IMR-90 (cell line): Measurements from ENCODE around the gene RTL1. TPM values are rescaled to one million over a fixed set of nuclear protein-coding genes. Genes with fewer than 3 reads are reported as not detected.
A peak's percentile ranks its signal among the peaks of the same experiment; 100 is the strongest.

Experiments used
- ATAC-seq: fragments of 200-7000 bp; cut with Tn5 transposase; 2 replicates; pipeline ENCODE4 v1.9.1; 2020; ENCODE audit warnings: low read depth, mild to moderate bottlenecking, moderate library complexity
- BruUV-seq: library from RNA; stranded (reverse); fragments of 400-500 nt; replicated peaks from 2 replicates; lab custom pipeline; 2021; lab: Mats Ljungman, UMichigan
- CTCF ChIA-PET: fragments of 300-600 bp; formaldehyde crosslinking; extraction: SDS; loops from one replicate; lab custom pipeline; 2021; ENCODE audit warnings: antibody characterized with exemption; lab: Yijun Ruan, JAX
- POLR2A ChIA-PET: fragments of 300-600 bp; sonication (Branson Sonifier 250); formaldehyde crosslinking; loops from one replicate; lab custom pipeline; 2022; ENCODE audit warnings: antibody characterized with exemption; ENCODE audit not compliant: unreplicated experiment; lab: Charles Lee
- DNase-seq: peaks from one replicate; pipeline ENCODE4 v3.0.0; 2013
- H2AFZ ChIP-seq: replicated peaks from 2 replicates; pipeline ENCODE3; 2013; ENCODE audit warnings: low read length, mild to moderate bottlenecking; ENCODE audit not compliant: poor library complexity
- H2AK5ac ChIP-seq: 2 replicates; pipeline ENCODE4 v1.6.1; 2013; ENCODE audit warnings: low read depth, low read length, inconsistent platforms
- H2AK9ac ChIP-seq: replicated peaks from 2 replicates; pipeline ENCODE3; 2013; ENCODE audit warnings: mild to moderate bottlenecking, low read depth, low read length, moderate library complexity; ENCODE audit not compliant: poor library complexity
- H2BK120ac ChIP-seq: 2 replicates; pipeline ENCODE4 v1.6.1; 2013; ENCODE audit warnings: low read depth, low read length, inconsistent platforms
- H2BK15ac ChIP-seq: 3 replicates; pipeline ENCODE4 v1.6.1; 2013; ENCODE audit warnings: low read depth, low read length, inconsistent platforms
- H2BK20ac ChIP-seq: 2 replicates; pipeline ENCODE4 v1.6.1; 2013; ENCODE audit warnings: low read depth, mild to moderate bottlenecking, inconsistent platforms, low read length, moderate library complexity
- H2BK5ac ChIP-seq: 2 replicates; pipeline ENCODE4 v1.6.1; 2013; ENCODE audit warnings: mild to moderate bottlenecking, low read depth, low read length, inconsistent platforms; ENCODE audit not compliant: poor library complexity, severe bottlenecking
- H3K14ac ChIP-seq: replicated peaks from 2 replicates; pipeline ENCODE4 v1.6.1; 2013; ENCODE audit warnings: low read depth, low read length, inconsistent platforms
- H3K18ac ChIP-seq: 2 replicates; pipeline ENCODE4 v1.6.1; 2013; ENCODE audit warnings: low read depth, low read length, control low read depth
- H3K23ac ChIP-seq: 2 replicates; pipeline ENCODE4 v1.6.1; 2013; ENCODE audit warnings: low read depth, low read length, inconsistent platforms
- H3K27ac ChIP-seq: 2 replicates; pipeline ENCODE4 v1.5.1; 2013; ENCODE audit warnings: mild to moderate bottlenecking, control low read depth, low read length; ENCODE audit not compliant: insufficient read depth
- H3K27me3 ChIP-seq: 2 replicates; pipeline ENCODE4 v1.6.1; 2013; ENCODE audit warnings: low read length; ENCODE audit not compliant: control insufficient read depth, insufficient read depth
- H3K36me3 ChIP-seq: 2 replicates; pipeline ENCODE4 v1.6.1; 2013; ENCODE audit warnings: low read length, mixed read lengths; ENCODE audit not compliant: control insufficient read depth, insufficient read depth
- H3K4ac ChIP-seq: 2 replicates; pipeline ENCODE4 v1.6.1; 2013; ENCODE audit warnings: low read depth, low read length, inconsistent platforms
- H3K4me1 ChIP-seq: 2 replicates; pipeline ENCODE4 v1.6.1; 2013; ENCODE audit warnings: low read length, mixed read lengths; ENCODE audit not compliant: control insufficient read depth, insufficient read depth
- H3K4me2 ChIP-seq: 2 replicates; pipeline ENCODE4 v1.6.1; 2013; ENCODE audit warnings: low read depth, mild to moderate bottlenecking, control low read depth, low read length, moderate library complexity
- H3K4me3 ChIP-seq: 2 replicates; pipeline ENCODE4 v1.5.1; 2013; ENCODE audit warnings: low read depth, mild to moderate bottlenecking, control low read depth, low read length, moderate library complexity; ENCODE audit not compliant: insufficient read depth
- H3K56ac ChIP-seq: 2 replicates; pipeline ENCODE4 v1.6.1; 2013; ENCODE audit warnings: low read length, inconsistent platforms; ENCODE audit not compliant: insufficient read depth; ENCODE audit errors: extremely low read depth
- H3K79me1 ChIP-seq, 2 experiments: 2 replicates each; pipeline ENCODE4 v1.6.1; 2013; ENCODE audit warnings: low read length in 2 of 2, inconsistent platforms in 1 of 2, low read depth in 1 of 2
- H3K9ac ChIP-seq: 2 replicates; pipeline ENCODE4 v1.6.1; 2013; ENCODE audit warnings: low read depth, low read length, control low read depth
- H3K9me1 ChIP-seq: 2 replicates; pipeline ENCODE4 v1.6.1; 2013; ENCODE audit warnings: low read length, inconsistent platforms; ENCODE audit not compliant: insufficient read depth
- H3K9me3 ChIP-seq: 2 replicates; pipeline ENCODE4 v1.6.1; 2013; ENCODE audit warnings: low read length; ENCODE audit not compliant: control insufficient read depth, insufficient read depth
- H4K20me1 ChIP-seq: 2 replicates; pipeline ENCODE4 v1.6.1; 2013; ENCODE audit warnings: low read length, inconsistent platforms; ENCODE audit not compliant: insufficient read depth
- H4K5ac ChIP-seq: 2 replicates; pipeline ENCODE4 v1.6.1; 2013; ENCODE audit warnings: mild to moderate bottlenecking, low read depth, low read length, control low read depth
- H4K8ac ChIP-seq, 2 experiments: 2 replicates each; pipeline ENCODE4 v1.6.1; 2013; ENCODE audit warnings: low read depth in 2 of 2, low read length in 2 of 2, control low read depth in 1 of 2, inconsistent platforms in 1 of 2
- H4K91ac ChIP-seq: 2 replicates; pipeline ENCODE4 v1.6.1; 2013; ENCODE audit warnings: low read depth, low read length, inconsistent platforms; ENCODE audit not compliant: insufficient read depth
- FOS ChIP-seq: fragments of 150-350 bp; IDR thresholded peaks from 2 replicates; pipeline ENCODE4 v1.6.1; 2016; ENCODE audit warnings: low read depth, low read length
- MAFK ChIP-seq: IDR thresholded peaks from 2 replicates; pipeline ENCODE4 v1.6.1; 2012; ENCODE audit warnings: low read depth, low read length, improper control_type of control experiment
- MAZ ChIP-seq: IDR thresholded peaks from 2 replicates; pipeline ENCODE4 v1.6.1; 2012; ENCODE audit warnings: low read depth, mild to moderate bottlenecking, low read length, improper control_type of control experiment, moderate library complexity, borderline replicate concordance
- WGBS, 2 experiments: methylation state at CpG; one replicate each; pipeline versions ENCODE4 v1.1.5 to v1.1.7; 2013; ENCODE audit warnings: missing lambda C conversion rate in 2 of 2; ENCODE audit not compliant: insufficient read length in 1 of 2; ENCODE audit errors: extremely low coverage in 2 of 2; 5-methylcytosine and 5-hydroxymethylcytosine counted together
- dilution Hi-C: fragments of 300-500 bp; cut with HindIII; formaldehyde crosslinking; loops from one replicate; pipeline ENCODE4 v1.14.3; 2018; ENCODE audit warnings: low sequenced_read_pairs; ENCODE audit not compliant: unreplicated experiment
- in situ Hi-C: fragments of 300-500 bp; cut with MboI; formaldehyde crosslinking; loops from 3 replicates; pipeline ENCODE4 v1.14.3; 2019; ENCODE audit warnings: low sequenced_read_pairs, inconsistent platforms, mixed read lengths
- intact Hi-C: fragments of 100-400 bp; cut with micrococcal nuclease; formaldehyde crosslinking; loops from 2 replicates; pipeline ENCODE4 v1.10.0; 2022
- polyA plus RNA-seq, 3 experiments: library from polyadenylated mRNA; depleted of rRNA; stranded (reverse); fragments of >200 nt; gene quantifications; 2 replicates each; pipeline ENCODE4 v1.2.3, GENCODE V29; 2012; ENCODE audit warnings: low replicate concordance in 1 of 3
- total RNA-seq: library from RNA; depleted of rRNA; stranded (reverse); fragments of >200 nt; gene quantifications from 2 replicates; pipeline ENCODE4 v1.2.3, GENCODE V29; 2012

Gene RTL1
- total and polyA plus RNA-seq, 2 of the 4 experiments (the other 2 are of a cell fraction) = not detected

DNA sequence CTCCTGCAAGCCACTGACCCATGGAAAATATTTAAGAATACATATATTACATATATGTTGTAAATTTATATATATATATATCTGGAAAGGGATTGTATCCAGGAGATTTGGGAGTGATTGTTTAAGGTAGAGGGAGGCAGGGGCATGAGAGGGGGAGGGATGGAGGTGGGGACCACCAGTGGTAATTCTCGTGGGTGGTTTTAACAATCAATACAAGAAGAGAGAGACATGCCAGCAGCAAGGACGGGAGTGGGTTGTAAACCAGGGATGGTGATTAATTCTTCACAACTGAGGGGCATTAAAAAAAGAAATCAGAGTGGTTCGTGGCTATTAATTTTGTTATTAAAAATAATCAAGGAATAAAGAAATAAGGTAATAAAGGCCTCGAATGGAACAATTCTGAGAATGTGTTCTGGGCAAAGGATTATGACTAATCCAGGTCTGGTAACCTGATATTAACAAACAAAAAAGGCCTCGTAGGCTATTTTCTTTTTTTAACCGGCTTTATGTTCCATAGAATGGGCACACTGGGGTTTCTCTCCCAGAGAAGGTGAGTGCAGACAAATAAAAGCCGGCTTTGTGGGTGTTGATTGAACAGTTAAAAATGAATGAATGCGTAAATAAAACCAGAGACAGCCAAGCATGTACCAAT, 8.3 kb upstream of the RTL1 start:
- 72% methylated on average over 2 of the region's 8 CpGs; no CpG with 5 or more reads in 1 of the 2 experiments for WGBS, 2 experiments
- H3K9ac ChIP-seq = no peak overlapping the region
- H3K14ac ChIP-seq = no peak overlapping the region
- H4K8ac ChIP-seq = no peak overlapping the region
- no peaks in the 10 kb centered on the region for H3K27me3 ChIP-seq
- ChIA-PET CTCF (no interaction called here), POLR2A (no interaction called here)
- no peak overlapping the region for H3K4me3 ChIP-seq
- H3K4me1 ChIP-seq = peaks cover 10% of the 10 kb centered on the region
- peaks cover 40% of the 10 kb centered on the region for H3K36me3 ChIP-seq
- intact Hi-C loops = no loop called here
- no peak overlapping the region for H4K91ac ChIP-seq
- BruUV-seq = no TSS peak
- ATAC-seq (no peak), DNase-seq (peak; percentile 36)
- no peak overlapping the region for H3K18ac ChIP-seq
- dilution Hi-C loops = no loop called here
- H3K79me1 ChIP-seq = peaks cover 7 to 39% of the 10 kb centered on the region in 2 experiments; a peak in 3 of 4 replicates
- no peak overlapping the region for H2BK20ac ChIP-seq
- H3K56ac ChIP-seq = no peak overlapping the region
- H3K4ac ChIP-seq = no peak overlapping the region
- no peak overlapping the region for H2AK9ac ChIP-seq
- no peak overlapping the region for H3K23ac ChIP-seq
- H2AK5ac ChIP-seq = no peak overlapping the region
- H3K9me1 ChIP-seq = peaks cover 6% of the 10 kb centered on the region; the same call in 1 of the 2 replicates
- peaks cover 51% of the 10 kb centered on the region for H4K20me1 ChIP-seq
- H3K4me2 ChIP-seq = no peak overlapping the region
- H3K9me3 ChIP-seq = no peaks in the 10 kb centered on the region
- in situ Hi-C loops = no loop called here
- no peak overlapping the region for H2BK15ac ChIP-seq
- TF ChIP-seq FOS (no peak), MAZ (no peak), MAFK (0 out of 2 replicates have a peak, but pooled peaks have one; percentile 10)
- no peak overlapping the region for H3K27ac ChIP-seq
- no peak overlapping the region for H4K5ac ChIP-seq
- H2BK120ac ChIP-seq = no peak overlapping the region
- no peak overlapping the region for H2AFZ ChIP-seq
- no peak overlapping the region for H2BK5ac ChIP-seq
